ENCODE measurements around the gene METTL23.
A peak's percentile ranks its signal among the peaks of the same experiment; 100 is the strongest.
"Not testable (repeated sequence)": the region's sequence is repeated elsewhere in the genome, so short reads cannot be mapped to it uniquely, and the experiment has no call there.

Gene METTL23

DNA sequence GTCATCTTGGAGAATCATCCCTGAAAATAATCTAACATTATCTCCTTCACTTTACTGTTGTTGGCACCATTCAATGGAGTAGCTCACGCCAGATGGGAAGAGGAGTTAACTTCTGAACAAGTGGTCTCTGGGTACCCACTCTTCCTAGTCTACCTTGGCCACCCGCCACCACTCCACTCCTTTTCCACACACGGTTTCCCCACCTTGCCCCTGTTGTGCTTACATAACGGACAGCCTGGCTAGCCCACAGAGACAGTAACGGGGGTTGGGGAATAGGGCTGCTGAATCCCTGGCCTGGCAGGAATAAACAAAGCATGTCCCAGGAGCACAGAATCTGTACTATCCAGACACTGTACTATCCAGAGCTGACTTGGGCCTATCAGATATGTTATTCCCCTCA is 12.3 kb upstream of the METTL23 start:
- DNase-seq (ENCODE audit: low spot score) = no peak

DNA sequence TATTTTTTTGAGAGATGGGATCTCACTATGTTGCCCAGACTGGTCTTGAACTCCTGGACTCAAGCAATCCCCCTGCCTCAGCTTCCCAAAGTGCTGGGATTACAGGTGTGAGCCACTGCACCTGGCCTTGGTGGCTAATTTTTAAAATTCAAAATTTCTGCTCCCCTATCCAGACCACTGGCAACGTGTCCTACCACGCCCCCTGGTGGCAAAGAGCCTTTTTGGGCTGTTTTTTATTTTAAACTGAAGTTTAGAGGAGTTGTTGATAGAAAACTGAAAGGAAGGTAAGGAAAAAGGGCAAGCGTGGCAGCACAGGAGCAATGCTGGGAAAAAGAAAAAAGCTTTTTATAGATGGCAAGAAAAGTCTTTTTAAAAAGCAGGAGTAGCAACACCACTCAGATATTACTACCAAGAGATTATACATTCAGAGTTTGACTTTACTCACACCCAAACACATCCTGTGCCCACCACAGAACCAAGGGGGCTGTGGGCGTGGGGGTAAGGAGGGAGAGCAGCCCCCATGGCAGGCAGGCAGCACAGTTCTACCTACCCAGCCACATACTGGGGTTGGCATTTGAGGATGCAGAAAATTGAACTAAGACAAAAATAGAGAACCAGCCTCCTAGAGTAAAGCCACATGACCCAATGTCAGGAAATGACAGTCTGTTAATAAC is 11.7 kb upstream of the METTL23 start:
- DNase-seq (ENCODE audit: low spot score) = no peak

- no peak for DNase-seq (ENCODE audit: low spot score)
Measured at GRCh38 chr17:76715496-76715830, 11.2 kb upstream of the METTL23 start.

DNA sequence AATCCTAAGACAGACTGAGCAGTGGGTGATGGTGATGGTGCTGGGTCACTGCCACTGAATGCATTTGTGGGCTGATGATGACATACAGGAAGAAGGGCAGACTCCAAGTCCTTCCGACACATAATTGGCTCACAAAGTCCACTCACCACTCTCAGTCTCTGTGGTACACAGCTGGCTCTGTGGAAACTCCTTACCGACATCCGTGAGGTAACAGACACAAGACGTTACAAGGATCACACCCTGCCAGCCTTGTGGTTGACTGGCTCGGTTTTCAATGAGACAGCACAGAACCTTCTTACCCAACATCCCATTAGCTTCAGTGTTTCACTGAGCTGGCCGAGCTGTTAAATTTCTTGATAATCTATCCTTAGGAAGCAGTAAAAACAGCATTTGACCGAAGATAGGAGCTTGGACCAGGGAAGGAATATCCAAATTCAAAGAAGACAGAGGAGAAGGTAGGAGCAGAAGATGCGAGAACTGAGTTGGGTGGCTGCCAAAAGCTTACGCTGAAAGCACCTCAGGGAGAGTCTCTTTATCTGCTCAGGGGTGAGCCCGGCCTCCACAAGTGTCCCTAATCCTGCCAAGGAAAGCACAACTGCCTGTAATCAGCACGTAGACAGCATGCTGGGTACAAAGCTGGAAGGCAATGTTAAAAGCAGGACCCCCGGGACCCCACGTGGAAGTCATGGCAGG is 10.3 kb upstream of the METTL23 start:
- no peak for DNase-seq (ENCODE audit: low spot score)

GRCh38 chr17:76716839-76717215 is 9.8 kb upstream of the METTL23 start:
- no peak for DNase-seq (ENCODE audit: low spot score)

DNA sequence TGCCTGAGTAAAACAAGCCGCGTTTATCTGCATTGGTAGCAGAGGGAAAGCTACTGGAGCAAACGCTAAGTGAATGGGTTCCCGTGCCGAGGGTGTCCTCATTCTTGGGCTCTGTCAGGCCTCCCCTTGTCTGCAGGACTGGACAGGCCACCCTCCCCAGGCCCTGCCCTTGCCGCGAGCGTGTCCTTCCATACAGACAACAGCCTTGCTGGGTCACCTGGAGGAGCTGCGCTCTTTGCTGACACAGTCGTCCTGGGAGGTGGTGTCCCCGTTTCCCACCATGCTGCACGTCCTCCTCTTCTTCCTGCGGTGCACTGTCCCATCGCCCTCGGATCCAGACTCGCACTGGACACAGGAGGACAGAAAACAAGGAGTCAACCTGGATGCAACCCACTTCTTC is 8.1 kb upstream of the METTL23 start:
- DNase-seq (ENCODE audit: low spot score) = no peak

DNA sequence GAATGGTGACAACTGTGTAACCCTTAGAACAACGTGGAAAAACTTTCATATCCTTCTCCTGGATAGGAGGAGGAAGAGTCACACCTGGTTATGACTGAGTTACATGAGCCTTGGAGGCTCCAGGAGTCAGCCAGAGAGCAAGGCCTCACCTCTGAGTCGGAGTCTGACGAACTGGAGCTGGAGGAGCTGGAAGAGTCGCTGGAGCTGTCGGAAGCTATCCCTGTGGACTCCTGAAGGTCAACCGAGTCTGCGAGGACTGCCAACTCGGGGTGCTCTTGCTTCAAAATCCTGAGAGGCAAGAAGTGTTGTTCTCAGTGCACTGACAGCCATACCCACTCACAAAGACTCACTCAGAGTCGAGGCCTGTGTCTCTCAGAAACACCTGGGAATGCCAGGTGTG is 6.4 kb upstream of the METTL23 start:
- no peak for DNase-seq (ENCODE audit: low spot score)

DNA sequence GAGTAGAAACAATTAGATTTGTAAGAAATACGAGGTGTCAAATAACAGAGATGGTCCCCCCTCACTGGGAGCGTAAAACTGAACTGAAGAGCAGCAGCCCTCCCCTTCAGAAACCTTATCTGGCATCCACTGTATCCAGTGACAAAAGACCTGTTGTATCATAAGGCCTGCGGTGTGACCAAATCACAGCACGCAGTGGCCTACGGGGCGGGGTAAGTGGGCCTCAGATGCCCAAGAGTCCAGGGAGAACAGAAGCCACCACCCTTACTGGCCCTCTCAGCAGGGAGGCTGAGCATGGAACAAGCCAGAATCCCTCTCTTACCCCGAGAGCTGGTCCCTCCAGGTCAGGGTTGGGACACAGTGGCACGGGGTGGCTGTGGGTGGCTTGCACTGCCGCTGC is 5.7 kb upstream of the METTL23 start:
- no peak for DNase-seq (ENCODE audit: low spot score)

DNA sequence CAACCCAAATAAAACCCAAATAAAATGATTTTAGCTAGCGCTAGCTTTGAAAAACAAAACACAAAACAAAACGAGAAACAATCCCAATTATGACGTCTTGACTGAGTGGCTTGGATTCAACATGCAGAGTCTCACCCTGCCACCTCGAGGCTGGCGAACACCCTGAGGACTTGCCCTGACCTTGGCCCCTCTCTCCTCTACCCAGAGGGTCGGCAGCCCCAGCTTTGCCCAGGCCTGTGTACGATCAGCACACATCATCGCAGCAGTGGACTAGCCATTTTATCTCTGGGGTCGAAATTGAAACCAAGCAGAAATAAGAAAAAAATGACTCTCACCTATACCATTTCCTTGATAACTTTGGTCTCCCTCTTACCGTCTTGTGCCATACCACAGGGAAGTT is 5.2 kb upstream of the METTL23 start:
- DNase-seq (ENCODE audit: low spot score) = no peak

DNA sequence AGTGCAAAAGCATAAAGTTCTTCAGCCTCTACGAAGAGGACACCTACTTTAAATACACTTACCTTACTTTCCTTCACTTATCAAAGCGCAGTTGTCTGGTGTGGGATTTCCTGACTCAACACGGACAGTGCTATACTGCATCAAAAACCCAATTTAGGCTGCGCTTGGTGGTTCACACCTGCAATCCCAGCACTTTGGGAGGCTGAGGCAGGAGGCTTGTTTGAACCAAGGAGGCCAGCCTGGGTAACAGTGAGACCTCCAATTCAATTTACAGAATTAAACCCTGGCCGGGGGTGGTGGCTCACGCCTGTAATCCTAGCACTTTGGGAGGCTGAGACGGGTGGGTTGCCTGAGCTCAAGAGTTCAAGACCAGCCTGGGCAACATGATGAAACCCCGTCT is 4.4 kb upstream of the METTL23 start:
- DNase-seq (ENCODE audit: low spot score) = no peak

DNA sequence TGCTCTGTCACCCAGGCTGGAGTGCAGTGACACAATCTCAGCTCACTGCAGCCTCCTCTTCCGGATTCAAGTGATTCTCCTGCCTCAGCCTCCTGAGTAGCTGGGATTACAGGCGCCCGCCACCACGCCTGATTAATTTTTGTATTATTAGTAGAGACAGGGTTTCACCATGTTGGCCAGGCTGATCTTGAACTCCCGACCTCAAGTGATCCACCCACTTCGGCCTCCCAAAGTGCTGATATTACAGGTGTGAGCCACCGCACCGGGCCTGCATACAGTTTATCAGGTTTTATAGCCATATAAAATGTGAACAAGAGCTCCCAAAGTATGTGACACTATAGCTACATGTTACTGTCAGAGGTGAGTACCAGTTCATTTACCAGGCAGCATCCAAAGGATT is 3.7 kb upstream of the METTL23 start:
- not testable (repeated sequence) for DNase-seq (ENCODE audit: low spot score)

GRCh38 chr17:76723812-76724211 is 2.8 kb upstream of the METTL23 start:
- DNase-seq (ENCODE audit: low spot score) = no peak

DNA sequence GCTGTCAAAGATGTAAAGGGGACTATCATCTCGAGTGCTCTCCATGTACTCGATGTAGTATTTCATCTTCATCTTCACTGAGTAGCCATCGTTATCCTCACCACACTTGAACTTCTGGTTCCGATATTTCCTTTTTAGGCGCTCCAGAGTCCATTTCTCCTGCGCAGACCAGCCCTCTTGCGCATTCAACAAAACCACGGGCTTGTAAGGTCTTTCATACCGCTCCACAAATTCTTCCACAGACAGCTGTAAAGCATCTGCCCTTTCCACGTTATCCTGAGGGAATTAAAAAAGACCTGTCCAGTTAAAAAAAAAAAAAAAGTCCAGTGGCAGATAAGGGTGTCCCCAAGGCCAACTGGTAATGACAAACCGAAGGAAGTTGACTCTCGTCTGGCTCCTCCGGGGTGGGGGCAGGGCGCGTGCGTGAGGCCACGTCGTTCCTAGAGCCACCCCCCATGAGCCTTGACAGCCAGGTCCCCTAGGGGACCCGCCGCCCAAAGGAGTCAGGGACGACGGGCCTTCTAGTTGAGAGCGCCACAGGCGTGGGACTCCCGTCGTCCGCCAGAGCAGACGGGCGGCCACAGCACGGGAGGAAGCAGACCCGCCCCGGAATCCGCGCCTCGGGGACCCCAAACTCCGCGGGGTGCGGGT is 934 bp upstream of the METTL23 start:
- DNase-seq (ENCODE audit: low spot score) = no peak

GRCh38 chr17:76726231-76726775 is 336 bp upstream of the METTL23 start, which contains the start of gene JMJD6:
TSS of gene JMJD6 (minus strand) at chr17:76726606. CDS start at chr17:76726475, 131 bp downstream.
- DNase-seq (ENCODE audit: low spot score) = peak; percentile 98

DNA sequence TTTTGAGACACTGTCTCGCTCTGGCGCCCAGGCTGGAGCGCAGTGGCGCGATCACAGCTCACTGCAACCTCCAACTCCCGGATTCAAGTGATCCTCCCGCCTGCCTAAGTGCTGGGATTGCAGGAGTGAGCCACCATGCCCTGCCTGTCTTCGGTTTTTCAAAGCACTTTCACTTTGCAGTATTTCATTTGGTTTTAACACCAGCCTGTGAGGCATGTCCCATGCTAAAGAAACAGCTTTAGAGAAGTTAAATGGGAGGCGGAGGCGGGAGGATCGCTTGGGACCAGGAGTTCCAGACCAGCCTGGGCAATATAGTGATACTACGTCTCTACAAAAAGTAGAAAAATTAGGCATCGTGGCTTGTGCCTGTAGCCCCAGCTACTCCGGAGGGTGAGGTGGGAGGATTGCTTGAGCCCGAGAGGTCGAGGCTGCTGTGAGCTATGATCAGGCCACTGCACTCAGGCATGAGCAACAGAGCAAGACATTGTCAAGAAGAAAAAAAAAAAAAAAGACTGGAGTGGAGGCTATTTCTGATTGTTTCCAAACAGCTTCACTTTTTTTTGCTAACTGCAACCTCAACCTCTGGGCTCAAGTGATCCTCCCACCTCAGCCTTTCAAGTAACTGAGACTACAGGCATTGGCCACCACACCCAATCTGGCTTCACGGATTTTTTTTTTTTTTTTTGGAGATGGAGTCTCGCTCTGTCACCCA is 1.3 kb downstream of the METTL23 start:
- no peak for DNase-seq (ENCODE audit: low spot score)

GRCh38 chr17:76731800-76732733 is 5.4 kb downstream of the METTL23 start:
- not testable (repeated sequence) for DNase-seq (ENCODE audit: low spot score)

DNA sequence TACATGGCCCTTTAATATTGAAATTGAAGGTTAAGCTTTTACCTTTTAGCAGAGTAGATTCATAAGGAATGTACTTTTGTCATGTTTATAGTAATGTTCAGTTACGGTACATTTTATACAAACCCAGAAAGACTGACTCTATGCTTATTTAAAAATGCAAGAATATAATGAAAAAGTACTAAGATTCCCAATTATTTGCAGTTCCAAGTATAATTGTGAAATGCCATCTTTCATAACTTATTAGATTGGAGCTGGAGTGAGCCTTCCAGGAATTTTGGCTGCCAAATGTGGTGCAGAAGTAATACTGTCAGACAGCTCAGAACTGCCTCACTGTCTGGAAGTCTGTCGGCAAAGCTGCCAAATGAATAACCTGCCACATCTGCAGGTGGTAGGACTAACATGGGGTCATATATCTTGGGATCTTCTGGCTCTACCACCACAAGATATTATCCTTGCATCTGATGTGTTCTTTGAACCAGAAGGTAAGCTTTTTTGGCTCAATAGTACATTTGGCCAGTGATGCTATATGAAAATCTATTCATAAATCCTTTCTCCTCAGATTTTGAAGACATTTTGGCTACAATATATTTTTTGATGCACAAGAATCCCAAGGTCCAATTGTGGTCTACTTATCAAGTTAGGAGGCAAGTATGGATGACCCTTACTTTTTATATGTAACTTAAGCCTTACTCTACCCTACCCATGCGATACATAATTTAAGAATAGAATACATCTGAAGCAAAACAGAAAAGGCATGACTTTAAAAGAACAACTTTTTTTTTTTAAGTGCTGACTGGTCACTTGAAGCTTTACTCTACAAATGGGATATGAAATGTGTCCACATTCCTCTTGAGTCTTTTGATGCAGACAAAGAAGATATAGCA is 6.3 kb downstream of the METTL23 start:
- no peak for DNase-seq (ENCODE audit: low spot score)

DNA sequence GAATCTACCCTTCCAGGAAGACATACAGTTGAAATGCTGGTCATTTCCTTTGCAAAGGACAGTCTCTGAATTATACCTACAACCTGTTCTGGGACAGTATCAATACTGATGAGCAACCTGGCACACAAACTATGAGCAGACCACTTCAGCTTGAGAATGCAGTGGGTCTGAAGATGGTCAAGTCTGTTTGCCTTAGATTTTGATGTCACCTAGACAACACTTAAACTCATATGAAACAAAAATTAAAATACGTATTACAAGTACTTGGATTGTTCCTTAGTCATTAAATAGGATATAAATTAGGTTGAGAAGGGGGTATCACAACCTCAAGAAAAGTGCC is 6.9 kb downstream of the METTL23 start:
- no peak for DNase-seq (ENCODE audit: low spot score)

DNA sequence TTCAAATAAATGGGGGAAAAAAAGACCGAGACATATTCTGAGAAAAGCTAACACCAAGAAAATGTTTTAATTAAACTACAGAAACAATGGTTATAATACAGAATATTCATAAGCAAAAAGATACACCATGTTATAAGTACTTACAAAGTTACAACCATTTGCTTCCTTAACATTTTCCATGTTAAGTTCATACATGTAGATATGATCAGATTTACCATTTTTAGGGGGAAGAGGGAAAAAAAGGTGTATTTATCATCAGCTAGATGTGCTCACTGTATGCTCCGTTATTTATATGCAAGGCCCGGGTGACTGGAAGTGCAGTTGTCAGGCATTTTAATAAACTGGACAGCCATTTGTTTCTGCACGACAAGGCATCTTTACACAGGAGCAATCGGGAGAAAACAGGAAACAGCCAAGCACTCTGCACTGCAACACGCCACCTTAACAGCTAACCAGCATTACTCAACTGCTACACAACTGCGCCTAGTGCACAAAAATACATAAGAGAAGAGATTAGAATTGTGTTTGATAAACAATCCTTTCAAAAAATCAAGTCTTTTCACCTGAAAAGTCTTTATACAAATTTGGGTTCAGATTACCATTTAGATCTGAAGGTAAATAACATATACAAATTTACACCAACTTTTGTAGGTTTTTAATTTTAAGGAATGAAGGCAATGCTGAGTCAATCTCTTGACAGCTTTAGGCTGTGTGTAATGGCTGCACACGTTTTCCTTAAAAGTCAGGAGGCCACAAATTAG is 7.6 kb downstream of the METTL23 start:
- DNase-seq (ENCODE audit: low spot score) = no peak

- no peak for DNase-seq (ENCODE audit: low spot score)
Measured at GRCh38 chr17:76735006-76735405, 8.4 kb downstream of the METTL23 start.
